ENCODE results near the gene DDX51. TPM values are rescaled to one million over a fixed set of nuclear protein-coding genes. Genes with fewer than 3 reads are reported as not detected.

DDX51 gene
- total RNA-seq, 6 donors from 2014 or later: 8.7 to 23.5 (median 19.2) TPM

GRCh38 chr12:132089407-132089910 lies 54.7 kb downstream of the DDX51 start:
- 83 to 88% methylated on average over 4 of the region's 4 CpGs for WGBS, 2 donors
- H3K4me3 ChIP-seq: no peak overlapping the region
- no peak for TF ChIP-seq EP300 (IDR thresholded peaks at IDR 0.05)
- no peak for TF ChIP-seq POLR2A (IDR thresholded peaks at IDR 0.05)
- no peak for TF ChIP-seq CTCF (IDR thresholded peaks at IDR 0.05)
- no peak for TF ChIP-seq POLR2AphosphoS5 (IDR thresholded peaks at IDR 0.05)
- DNase-seq: no peak
- ATAC-seq (ENCODE audit: low FRiP score in 2 of 2): no peak
- no peak overlapping the region for H3K27ac ChIP-seq
- peaks cover 0 to 18% (median 3%) of the 10 kb centered on the region in 4 donors for H3K36me3 ChIP-seq
- peaks cover 7 to 9% (median 8%) of the 10 kb centered on the region in 4 donors for H3K4me1 ChIP-seq
- no peaks in the 10 kb centered on the region for H3K27me3 ChIP-seq
- H3K9me3 ChIP-seq: no peaks in the 10 kb centered on the region

Small RNA genes within 50 kb of the gene (small RNA-seq; reads per million reads assigned to genes)
- gene AC138466.3: 0 reads per million in 4 donors

Other genes starting within 250 kb of the DDX51 start
- 10 to 100 TPM in 5 of 6 donors, 1 to 10 TPM in 1; 6.8 to 93.2 (median 40.7) TPM for gene ULK1, start 249.7 kb downstream of the DDX51 start, total RNA-seq
- gene PUS1, start 215.0 kb downstream of the DDX51 start, total RNA-seq: 10 to 100 TPM; 11.3 to 30.7 (median 22.5) TPM
- 10 to 100 TPM; 21.7 to 61.8 (median 40.4) TPM for gene EP400, start 194.4 kb downstream of the DDX51 start, total RNA-seq
- gene NOC4L, start 138 bp upstream of the DDX51 start, total RNA-seq: 10 to 100 TPM in 5 of 6 donors, 1 to 10 TPM in 1; 7.4 to 22.4 (median 19.2) TPM
- gene GALNT9, start 185.3 kb upstream of the DDX51 start, total RNA-seq: under 1 TPM in 1 of 6 donors, not detected in 5; 0.26 TPM

Measured in upper lobe of left lung (tissue), 6 donors.